Heart left ventricle (tissue), 16 donors: ENCODE measurements around the gene PKP1. TPM values are rescaled to one million over a fixed set of nuclear protein-coding genes. Genes with fewer than 3 reads are reported as not detected.

ENCODE experiments used
- ATAC-seq, 4 donors: fragments of 200-7000 bp; cut with Tn5 transposase; one replicate each; pipeline ENCODE4 v1.9.1; 2020 to 2022; ENCODE audit warnings: moderate library complexity in 4 of 4, mild to moderate bottlenecking in 3 of 4, moderate number of reproducible peaks in 1 of 4
- DNase-seq, 5 donors: peaks; one replicate each; pipeline ENCODE4 v3.0.0-alpha.2; 2020
- H3K27ac ChIP-seq, 12 donors: fragments of 200-600 bp; sonication (generic) in 4 of 12; one replicate each; pipeline versions ENCODE4 v1.5.0 to v1.8.0; 2016 to 2022; ENCODE audit warnings: mild to moderate bottlenecking in 2 of 12
- H3K27me3 ChIP-seq, 9 donors: fragments of 200-600 bp; sonication (generic) in 2 of 9; one replicate each; pipeline versions ENCODE4 v1.5.1 to v1.8.0; 2016 to 2022; ENCODE audit warnings: mild to moderate bottlenecking in 3 of 9
- H3K36me3 ChIP-seq, 9 donors: fragments of 200-600 bp; sonication (generic) in 2 of 9; one replicate each; pipeline versions ENCODE4 v1.5.0 to v1.8.0; 2018 to 2022; ENCODE audit warnings: mild to moderate bottlenecking in 2 of 9
- H3K4me1 ChIP-seq, 12 donors: fragments of 200-600 bp; sonication (generic) in 4 of 12; one replicate each; pipeline versions ENCODE4 v1.5.0 to v1.8.0; 2016 to 2022; ENCODE audit warnings: mild to moderate bottlenecking in 3 of 12
- H3K4me3 ChIP-seq, 12 donors: fragments of 200-600 bp; sonication (generic) in 4 of 12; one replicate each; pipeline versions ENCODE4 v1.5.0 to v1.8.0; 2017 to 2022; ENCODE audit warnings: mild to moderate bottlenecking in 9 of 12, moderate library complexity in 4 of 12
- H3K9me3 ChIP-seq, 12 donors: fragments of 200-600 bp; sonication (generic) in 4 of 12; one replicate each; pipeline versions ENCODE4 v1.5.0 to v1.8.0; 2016 to 2022; ENCODE audit warnings: mild to moderate bottlenecking in 1 of 12
- POLR2A ChIP-seq, 2 donors: fragments of 450-650 bp; IDR thresholded peaks; one replicate each; pipeline ENCODE4 v1.6.1; 2017; ENCODE audit warnings: antibody characterized with exemption in 2 of 2, mild to moderate bottlenecking in 2 of 2, moderate library complexity in 2 of 2
- WGBS, 4 donors: extraction: QIAGEN DNeasy Blood & Tissue Kit in 2 of 4; methylation state at CpG; one replicate each; pipeline versions ENCODE4 v1.1.5 to v1.1.7; 2013 to 2018; 5-methylcytosine and 5-hydroxymethylcytosine counted together
- intact Hi-C, 10 donors: fragments of 100-400 bp; cut with DNase I; formaldehyde crosslinking; loops; one replicate each; pipeline versions ENCODE4 v1.11.1 to v1.14.2; 2022
- polyA plus RNA-seq, 2 donors: library from polyadenylated mRNA; stranded (reverse); fragments of 200-250 nt; gene quantifications; one replicate each; pipeline ENCODE4 v1.2.3, GENCODE V29; 2013
- total RNA-seq, 9 donors: library from RNA; depleted of rRNA in 2 of 9; stranded (reverse); fragments of >200 nt in 2 of 9; fragmentation: NEBNext Ultra II Directional in 3 of 9; extraction: Animal tissue kit (Norgen Biotek cat#: 25700) in 3 of 9; gene quantifications; one replicate each; pipeline versions ENCODE4 v1.1.0 to v1.2.4, GENCODE V29; 2016 to 2023
- TF ChIP-seq, protein P1 (sequence below), 12 donors: fragments of 200-600 bp; sonication (generic) in 4 of 12; IDR thresholded peaks; one replicate each; pipeline versions ENCODE4 v1.5.0 to v1.8.0; 2018 to 2022; ENCODE audit warnings: antibody characterized with exemption in 12 of 12, mild to moderate bottlenecking in 5 of 12
- donor health status: ischemic (EF 13 %, LVEDD 7.1; RV severe dilation, severe dysfunction).
- donor health status: healthy with polysubstance abuse.
- donor health status: DM: no; HTN: yes; CAD: no.
- donor health status: DM: no; HTN: no; CAD: no.
- donor health status: ischemic (EF 25% LVEDD 6.9; RV normal size, moderate dysfunction).
- donor health status: ischemic (EF 25% LVEDD 5.7; RV mildly dilated, moderate dysfunction).
- donor health status: healthy.
- donor health status: DM: yes; HTN: yes; CAD: no.
- donor health status: ischemic (EF 35%, LVEDD 5.7; RV mildly dilated, moderate dysfunction).
- donor health status: nonischemic (EF 11% LVEDD 7.7; RV severe dilation, severe dysfunction).
- donor health status: DM: yes; HTN: yes; CAD: no.
- donor health status: PGD.
- donor health status: ischemic (EF 29% LVEDD 5.4; RV normal size, mild dysfunction).
- donor health status: nonischemic (EF 23%, LVEDD 6.1; RV moderate dilation, normal function).

PKP1 gene
- total and polyA plus RNA-seq, 11 donors, result 0.09 to 1.6 (median 0.32) TPM; not detected in 3

DNA sequence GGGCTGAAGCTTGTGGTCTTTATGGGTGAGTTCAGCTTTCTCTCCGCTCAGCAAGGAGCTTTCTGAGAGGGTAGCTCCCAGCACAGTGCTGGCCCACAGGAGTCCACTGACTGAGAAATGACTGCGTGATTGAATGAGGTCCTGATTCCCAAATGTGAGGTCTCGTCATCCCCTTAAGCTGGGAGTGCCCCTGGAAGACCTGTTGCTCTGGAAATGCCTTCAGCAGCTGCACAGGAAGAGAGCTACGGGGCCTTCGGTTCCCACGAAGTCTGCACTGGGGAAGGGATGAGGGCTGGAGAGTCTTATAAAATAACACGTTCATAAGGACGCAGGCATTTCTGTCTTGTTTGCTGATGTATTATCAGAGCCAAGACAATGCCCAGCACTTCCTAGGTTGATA is 80.2 kb downstream of the PKP1 start:
- peak in 3 of 5 donors; percentile 5 to 22 (median 7) for DNase-seq
- Histone ChIP-seq H3K27ac (peak overlapping the region in 4 of 12 donors; percentile 30 to 48 (median 36)), H3K36me3 (peaks cover 0 to 99% (median 68%) of the 10 kb centered on the region in 9 donors)

DNA sequence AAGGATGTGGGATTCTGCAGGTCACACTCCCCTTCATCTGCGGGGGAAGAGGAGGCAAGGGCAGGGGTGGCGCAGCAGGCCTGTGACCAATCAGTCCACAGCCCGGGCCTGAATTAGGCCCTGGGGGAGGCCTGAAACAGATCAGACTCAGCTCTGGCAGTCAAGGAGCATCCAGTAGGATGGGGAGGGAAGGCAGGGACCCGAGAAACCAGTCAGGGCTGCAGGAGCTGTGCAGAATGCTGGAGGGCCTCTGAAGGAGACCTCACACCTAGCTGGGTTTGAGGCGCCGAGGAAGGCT is 81.5 kb downstream of the PKP1 start:
- intact Hi-C loops, result loop anchor here in 3 of 10 donors (5.0 kb wide), 1 partner anchor 112 kb away; no protein-coding TSS in a partner anchor
- no peak overlapping the region for H3K4me3 ChIP-seq
- no peaks in the 10 kb centered on the region for H3K9me3 ChIP-seq
- ATAC-seq (no peak), DNase-seq (peak in 2 of 5 donors; percentile 21 to 29)
- no peaks in the 10 kb centered on the region for H3K27me3 ChIP-seq
- H3K36me3 ChIP-seq, result peaks cover 0 to 99% (median 71%) of the 10 kb centered on the region in 9 donors
- WGBS, 4 donors, result 68 to 77% (median 71%) methylated on average over 6 of the region's 6 CpGs
- peak overlapping the region in 4 of 12 donors; percentile 11 to 48 (median 38) for H3K27ac ChIP-seq
- TF ChIP-seq, protein P1, sequence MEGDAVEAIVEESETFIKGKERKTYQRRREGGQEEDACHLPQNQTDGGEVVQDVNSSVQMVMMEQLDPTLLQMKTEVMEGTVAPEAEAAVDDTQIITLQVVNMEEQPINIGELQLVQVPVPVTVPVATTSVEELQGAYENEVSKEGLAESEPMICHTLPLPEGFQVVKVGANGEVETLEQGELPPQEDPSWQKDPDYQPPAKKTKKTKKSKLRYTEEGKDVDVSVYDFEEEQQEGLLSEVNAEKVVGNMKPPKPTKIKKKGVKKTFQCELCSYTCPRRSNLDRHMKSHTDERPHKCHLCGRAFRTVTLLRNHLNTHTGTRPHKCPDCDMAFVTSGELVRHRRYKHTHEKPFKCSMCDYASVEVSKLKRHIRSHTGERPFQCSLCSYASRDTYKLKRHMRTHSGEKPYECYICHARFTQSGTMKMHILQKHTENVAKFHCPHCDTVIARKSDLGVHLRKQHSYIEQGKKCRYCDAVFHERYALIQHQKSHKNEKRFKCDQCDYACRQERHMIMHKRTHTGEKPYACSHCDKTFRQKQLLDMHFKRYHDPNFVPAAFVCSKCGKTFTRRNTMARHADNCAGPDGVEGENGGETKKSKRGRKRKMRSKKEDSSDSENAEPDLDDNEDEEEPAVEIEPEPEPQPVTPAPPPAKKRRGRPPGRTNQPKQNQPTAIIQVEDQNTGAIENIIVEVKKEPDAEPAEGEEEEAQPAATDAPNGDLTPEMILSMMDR (IDR thresholded peaks at IDR 0.05), result no peak
- TF ChIP-seq POLR2A (IDR thresholded peaks at IDR 0.05), result no peak
- peaks cover 0 to 36% (median 16%) of the 10 kb centered on the region in 12 donors for H3K4me1 ChIP-seq

More for the DNA sequence above, 80.2 kb downstream of the PKP1 start:
- TF ChIP-seq, protein P1 (IDR thresholded peaks at IDR 0.05), result no peak
- no peak for TF ChIP-seq POLR2A (IDR thresholded peaks at IDR 0.05)
- no peak for ATAC-seq
- 37 to 49% (median 40%) methylated on average over 8 of the region's 8 CpGs for WGBS, 4 donors
- no peaks in the 10 kb centered on the region for H3K9me3 ChIP-seq
- H3K4me1 ChIP-seq, result peaks cover 0 to 23% (median 5%) of the 10 kb centered on the region in 12 donors
- no peaks in the 10 kb centered on the region for H3K27me3 ChIP-seq
- no peak overlapping the region for H3K4me3 ChIP-seq
- intact Hi-C loops, result loop anchor here in 4 of 10 donors (2.0 to 5.0 kb wide), 2 partner anchors 109 to 111 kb away; no protein-coding TSS in a partner anchor

DNA sequence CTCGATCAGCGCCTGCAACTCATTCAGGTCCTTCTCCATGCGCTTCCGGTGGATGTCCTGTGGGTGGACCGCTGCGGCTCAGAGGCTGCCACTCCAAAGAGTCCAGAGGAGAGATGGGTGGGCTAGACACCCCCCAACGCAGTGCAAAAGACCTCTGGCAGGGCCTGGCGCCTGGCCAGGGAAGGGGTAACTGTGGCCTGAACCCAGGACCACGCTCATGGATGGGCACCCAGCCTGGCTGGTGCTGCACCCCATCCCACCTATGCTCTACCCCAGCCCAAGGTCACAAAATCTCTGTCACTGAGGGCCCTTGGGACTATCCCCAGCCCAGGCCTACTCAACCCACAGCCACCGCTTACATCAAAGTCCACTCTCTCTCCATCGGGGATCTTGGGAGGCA is 81.9 kb downstream of the PKP1 start:
- intact Hi-C loops, result no loop called here
- no peaks in the 10 kb centered on the region for H3K27me3 ChIP-seq
- no peaks in the 10 kb centered on the region for H3K9me3 ChIP-seq
- H3K4me1 ChIP-seq, result peaks cover 0 to 41% (median 18%) of the 10 kb centered on the region in 12 donors
- no peak overlapping the region for H3K4me3 ChIP-seq
- H3K27ac ChIP-seq, result peak overlapping the region in 5 of 12 donors; percentile 17 to 90 (median 45)
- TF ChIP-seq POLR2A (IDR thresholded peaks at IDR 0.05), result no peak
- TF ChIP-seq, protein P1 (IDR thresholded peaks at IDR 0.05), result no peak
- 59 to 71% (median 63%) methylated on average over 7 to 11 of the region's 11 CpGs for WGBS, 4 donors
- peak in 3 of 4 donors; percentile 1 for ATAC-seq
- peak in 2 of 5 donors; percentile 52 to 61 for DNase-seq
- H3K36me3 ChIP-seq, result peaks cover 0 to 99% (median 68%) of the 10 kb centered on the region in 9 donors

DNA sequence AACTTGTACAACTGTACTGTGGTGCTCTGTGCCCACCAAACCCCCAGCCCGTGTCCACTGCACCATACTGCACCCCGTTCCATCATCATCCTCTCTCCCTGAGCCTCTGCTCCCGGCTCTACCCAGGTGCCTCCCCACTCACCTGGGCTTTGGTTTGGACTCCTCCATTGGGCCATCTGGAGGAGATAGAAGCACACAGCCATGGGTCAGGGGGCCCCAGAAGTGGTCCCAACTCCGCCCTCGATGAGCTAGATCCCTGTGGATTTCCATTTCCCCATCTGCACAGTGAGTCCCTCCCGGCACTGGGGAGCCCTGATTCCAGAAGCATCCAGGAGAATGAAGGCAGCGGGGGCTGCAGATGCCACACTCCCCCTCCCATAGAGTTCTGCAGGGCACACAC is 83.4 kb downstream of the PKP1 start:
- intact Hi-C loops, result no loop called here
- no peak for TF ChIP-seq POLR2A (IDR thresholded peaks at IDR 0.05)
- TF ChIP-seq, protein P1 (IDR thresholded peaks at IDR 0.05), result no peak
- peak in 2 of 5 donors; percentile 24 to 40 for DNase-seq
- Histone ChIP-seq H3K4me3 (no peak overlapping the region), H3K4me1 (peaks cover 0 to 52% (median 20%) of the 10 kb centered on the region in 12 donors), H3K27ac (peak overlapping the region in 3 of 12 donors; percentile 12 to 98 (median 90)), H3K27me3 (no peaks in the 10 kb centered on the region), H3K36me3 (peaks cover 0 to 99% (median 69%) of the 10 kb centered on the region in 9 donors), H3K9me3 (no peaks in the 10 kb centered on the region)
- WGBS, 4 donors, result 66 to 70% (median 68%) methylated on average over 7 of the region's 7 CpGs
- ATAC-seq, result peak in 3 of 4 donors; percentile 0 to 1 (median 1)
